ENCODE data around the gene USP31. TPM values are rescaled to one million over a fixed set of nuclear protein-coding genes. Genes with fewer than 3 reads are reported as not detected.

Gene USP31
- total and polyA plus RNA-seq, 3 experiments from 2014 or later: 0.87 to 9.7 (median 8.2) TPM

DNA sequence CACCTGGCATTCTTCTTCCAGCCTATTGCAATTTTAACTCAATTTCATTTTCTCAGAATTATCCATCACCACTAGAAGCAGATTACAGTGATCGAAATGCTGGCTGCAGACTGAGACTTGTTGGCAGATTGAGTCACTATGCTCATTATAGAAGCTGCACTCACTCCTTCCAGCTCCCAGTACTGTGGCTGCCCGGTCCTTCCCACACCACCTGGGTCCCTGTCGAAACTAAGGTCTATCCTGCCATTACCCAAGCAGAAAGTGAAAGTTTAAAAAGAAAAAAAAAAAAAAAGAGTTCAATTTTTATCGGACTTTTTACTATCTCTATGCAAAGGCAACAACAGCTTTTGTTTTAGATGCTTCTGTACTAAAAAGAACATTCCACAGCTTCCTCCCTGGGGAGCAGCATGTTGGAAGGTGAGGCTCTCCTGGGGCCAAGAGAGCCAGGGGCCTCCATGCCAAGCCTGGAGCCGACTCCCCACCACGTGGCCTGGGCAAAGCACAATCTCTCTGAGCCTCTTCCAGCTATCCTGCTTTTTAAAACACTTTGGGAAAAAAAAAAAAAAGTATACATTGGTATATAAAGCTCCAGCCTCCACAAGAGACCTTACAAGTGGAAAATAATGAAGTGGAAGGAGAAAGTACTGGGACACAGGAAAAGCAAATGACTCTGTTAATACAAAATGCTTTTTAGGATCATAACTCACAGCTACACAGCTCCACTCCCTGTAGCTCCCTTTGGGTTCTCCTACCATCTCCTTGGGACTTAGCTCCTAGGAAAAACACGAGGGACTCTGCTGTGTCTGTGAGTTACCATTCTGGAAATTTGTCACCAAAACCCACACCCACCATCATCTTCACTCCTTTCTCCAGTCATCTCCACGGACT lies 77.8 kb downstream of the USP31 start:
- Mint-ChIP-seq H3K9me3 (no peaks in the 10 kb centered on the region), H3K27me3 (no peaks in the 10 kb centered on the region), H3K27ac (peak overlapping the region in 2 of 8 donors; percentile 36 to 70), H3K36me3 (peaks cover 6 to 66% (median 11%) of the 10 kb centered on the region in 3 donors), H3K4me1 (no peaks in the 10 kb centered on the region), H3K4me3 (no peak overlapping the region)
- Histone ChIP-seq H3K36me3 (ENCODE audit: insufficient read depth, low read length) (no peaks in the 10 kb centered on the region), H3K9me3 (ENCODE audit: low read length) (no peaks in the 10 kb centered on the region), H3K4me3 (ENCODE audit: low read length) (no peak overlapping the region), H3K27me3 (ENCODE audit: insufficient read depth, low read length, poor library complexity, severe bottlenecking) (no peaks in the 10 kb centered on the region), H3K4me1 (ENCODE audit: insufficient read depth, low read length) (no peaks in the 10 kb centered on the region), H3K27ac (ENCODE audit: low read depth, low read length) (no peak overlapping the region)
- DNase-seq: no peak
- POLR2A ChIA-PET: no interaction called here
- CTCF ChIA-PET: interaction anchor here (0.6 kb wide), 1 partner anchor 218 kb away, joined by 3 read pairs; no protein-coding TSS in a partner anchor

DNA sequence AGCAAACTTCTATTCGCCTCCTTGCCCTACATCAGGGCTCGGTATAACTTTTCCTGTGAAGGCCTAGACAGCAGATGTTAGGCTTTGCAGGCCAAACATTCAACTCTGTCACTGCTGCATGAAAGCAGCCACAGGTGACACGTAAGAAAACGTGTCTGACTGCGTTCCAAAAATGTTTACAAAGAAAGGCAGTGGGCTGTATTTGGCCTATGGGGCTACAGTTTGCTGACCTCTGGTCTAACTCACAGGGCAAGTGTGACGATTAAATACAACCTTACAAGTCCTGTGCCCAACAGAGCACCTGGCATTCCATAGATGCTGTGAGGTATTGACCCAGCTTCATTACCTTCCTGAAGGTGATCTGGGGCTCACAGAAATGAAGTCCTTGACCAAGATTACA lies 79.4 kb downstream of the USP31 start:
- H3K4me1 ChIP-seq (ENCODE audit: insufficient read depth, low read length): no peaks in the 10 kb centered on the region
- peaks cover 6 to 63% (median 16%) of the 10 kb centered on the region in 3 donors for H3K36me3 Mint-ChIP-seq
- no peaks in the 10 kb centered on the region for H3K36me3 ChIP-seq (ENCODE audit: insufficient read depth, low read length)
- no peak overlapping the region for H3K27ac ChIP-seq (ENCODE audit: low read depth, low read length)
- H3K9me3 ChIP-seq (ENCODE audit: low read length): no peaks in the 10 kb centered on the region
- peaks cover 0 to 2% (median 2%) of the 10 kb centered on the region in 3 donors for H3K4me1 Mint-ChIP-seq
- H3K9me3 Mint-ChIP-seq: no peaks in the 10 kb centered on the region
- H3K27ac Mint-ChIP-seq: no peak overlapping the region
- DNase-seq: no peak
- no peaks in the 10 kb centered on the region for H3K27me3 Mint-ChIP-seq
- H3K27me3 ChIP-seq (ENCODE audit: insufficient read depth, low read length, poor library complexity, severe bottlenecking): no peaks in the 10 kb centered on the region
- no peak overlapping the region for H3K4me3 ChIP-seq (ENCODE audit: low read length)
- ChIA-PET POLR2A (no interaction called here), CTCF (no interaction called here)
- H3K4me3 Mint-ChIP-seq: no peak overlapping the region

DNA sequence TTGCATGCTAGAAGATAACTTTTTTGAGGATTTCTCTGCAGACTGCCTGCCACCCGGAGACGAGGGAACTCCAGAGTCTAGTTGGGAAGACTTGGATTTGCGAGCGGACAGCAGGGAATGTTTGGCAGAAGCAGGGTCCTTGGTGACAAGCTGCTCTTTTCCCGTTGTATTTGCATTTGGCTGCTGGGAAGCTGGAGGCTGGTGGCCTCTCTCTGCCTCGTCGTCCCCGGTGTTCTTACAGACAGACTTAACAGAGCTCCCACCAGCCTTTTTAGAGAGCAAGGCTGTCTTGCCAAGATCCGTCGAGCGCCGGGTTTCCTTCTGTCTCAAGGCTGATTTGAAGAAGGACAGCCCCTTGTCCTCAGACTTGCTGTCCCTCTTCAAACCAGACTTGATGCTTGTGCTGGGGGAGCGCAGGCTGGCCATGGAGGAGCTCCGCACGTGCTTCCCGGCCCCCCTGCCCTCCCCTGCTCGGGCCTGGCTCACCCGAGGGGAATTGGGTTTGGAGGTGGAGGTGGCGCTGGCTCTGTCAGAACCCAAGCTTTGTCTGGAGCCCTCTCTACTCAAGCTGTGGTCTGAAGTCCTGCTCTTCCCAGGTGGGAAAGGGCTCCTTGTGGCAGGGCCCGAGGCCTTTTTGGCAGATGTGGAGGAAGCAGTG lies 81.0 kb downstream of the USP31 start:
- Histone ChIP-seq H3K36me3 (ENCODE audit: insufficient read depth, low read length) (no peaks in the 10 kb centered on the region), H3K4me3 (ENCODE audit: low read length) (no peak overlapping the region), H3K27ac (ENCODE audit: low read depth, low read length) (no peak overlapping the region), H3K4me1 (ENCODE audit: insufficient read depth, low read length) (no peaks in the 10 kb centered on the region), H3K27me3 (ENCODE audit: insufficient read depth, low read length, poor library complexity, severe bottlenecking) (no peaks in the 10 kb centered on the region), H3K9me3 (ENCODE audit: low read length) (no peaks in the 10 kb centered on the region)
- Mint-ChIP-seq H3K27me3 (no peaks in the 10 kb centered on the region), H3K9me3 (no peaks in the 10 kb centered on the region), H3K36me3 (peaks cover 6 to 50% (median 16%) of the 10 kb centered on the region in 3 donors), H3K27ac (no peak overlapping the region), H3K4me3 (no peak overlapping the region), H3K4me1 (peaks cover 0 to 9% (median 9%) of the 10 kb centered on the region in 3 donors)
- DNase-seq: no peak
- POLR2A ChIA-PET: no interaction called here
- CTCF ChIA-PET: no interaction called here

DNA sequence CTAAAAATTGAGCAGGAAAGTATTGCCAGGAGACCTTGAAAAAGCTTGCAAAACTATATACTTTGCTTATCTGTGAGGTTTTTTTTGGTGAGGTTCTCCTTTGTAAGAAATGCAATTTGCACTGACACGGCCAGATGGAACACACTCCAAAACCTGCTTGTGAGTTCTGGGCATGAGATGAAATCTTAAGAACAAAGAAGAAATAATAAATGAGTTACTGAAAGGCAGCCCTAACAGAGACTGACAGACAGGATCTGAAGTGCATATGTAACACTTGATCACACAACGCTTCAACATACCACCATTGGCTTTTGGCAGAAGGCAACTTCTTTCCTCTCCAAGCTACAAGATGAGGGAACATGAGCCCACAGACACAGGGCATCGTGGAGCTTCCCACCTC lies 82.6 kb downstream of the USP31 start:
- H3K9me3 ChIP-seq (ENCODE audit: low read length): no peaks in the 10 kb centered on the region
- peaks cover 0 to 9% (median 9%) of the 10 kb centered on the region in 3 donors for H3K4me1 Mint-ChIP-seq
- no peaks in the 10 kb centered on the region for H3K27me3 ChIP-seq (ENCODE audit: insufficient read depth, low read length, poor library complexity, severe bottlenecking)
- peaks cover 6 to 38% (median 16%) of the 10 kb centered on the region in 3 donors for H3K36me3 Mint-ChIP-seq
- no peaks in the 10 kb centered on the region for H3K36me3 ChIP-seq (ENCODE audit: insufficient read depth, low read length)
- no peaks in the 10 kb centered on the region for H3K27me3 Mint-ChIP-seq
- H3K9me3 Mint-ChIP-seq: no peaks in the 10 kb centered on the region
- no peak overlapping the region for H3K27ac ChIP-seq (ENCODE audit: low read depth, low read length)
- H3K27ac Mint-ChIP-seq: peak overlapping the region in 1 of 8 donors; percentile 75
- ChIA-PET POLR2A (no interaction called here), CTCF (no interaction called here)
- no peak overlapping the region for H3K4me3 ChIP-seq (ENCODE audit: low read length)
- peak overlapping the region in 1 of 7 donors; percentile 18 for H3K4me3 Mint-ChIP-seq
- no peaks in the 10 kb centered on the region for H3K4me1 ChIP-seq (ENCODE audit: insufficient read depth, low read length)
- DNase-seq: no peak

DNA sequence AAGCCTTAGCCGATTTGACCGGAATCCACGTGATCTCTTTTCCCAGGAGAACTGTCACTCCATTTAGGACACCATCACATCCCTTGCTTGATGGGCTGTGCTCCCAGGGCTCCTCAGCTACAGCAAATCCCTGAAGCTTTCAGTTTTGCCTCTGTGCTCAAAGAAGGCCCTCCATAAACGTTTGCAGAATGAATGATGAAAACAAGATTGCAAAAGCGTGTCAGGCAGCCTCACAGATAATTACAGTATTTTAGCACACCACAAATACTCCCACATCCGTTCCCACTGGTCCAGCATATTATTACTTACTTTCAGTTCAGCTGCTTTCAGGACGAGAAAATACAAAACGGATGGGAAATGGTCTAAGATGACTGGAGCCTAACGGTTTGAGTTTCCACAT lies 84.6 kb downstream of the USP31 start:
- Mint-ChIP-seq H3K9me3 (no peaks in the 10 kb centered on the region), H3K4me3 (no peak overlapping the region), H3K36me3 (peaks cover 6 to 23% (median 16%) of the 10 kb centered on the region in 3 donors), H3K4me1 (peaks cover 2 to 13% (median 12%) of the 10 kb centered on the region in 3 donors), H3K27ac (peak overlapping the region in 1 of 8 donors; percentile 6), H3K27me3 (peaks cover 0 to 2% of the 10 kb centered on the region in 2 donors)
- Histone ChIP-seq H3K4me3 (ENCODE audit: low read length) (no peak overlapping the region), H3K36me3 (ENCODE audit: insufficient read depth, low read length) (no peaks in the 10 kb centered on the region), H3K27ac (ENCODE audit: low read depth, low read length) (no peak overlapping the region), H3K4me1 (ENCODE audit: insufficient read depth, low read length) (no peaks in the 10 kb centered on the region), H3K9me3 (ENCODE audit: low read length) (no peaks in the 10 kb centered on the region), H3K27me3 (ENCODE audit: insufficient read depth, low read length, poor library complexity, severe bottlenecking) (no peaks in the 10 kb centered on the region)
- POLR2A ChIA-PET: no interaction called here
- CTCF ChIA-PET: no interaction called here
- no peak for DNase-seq

DNA sequence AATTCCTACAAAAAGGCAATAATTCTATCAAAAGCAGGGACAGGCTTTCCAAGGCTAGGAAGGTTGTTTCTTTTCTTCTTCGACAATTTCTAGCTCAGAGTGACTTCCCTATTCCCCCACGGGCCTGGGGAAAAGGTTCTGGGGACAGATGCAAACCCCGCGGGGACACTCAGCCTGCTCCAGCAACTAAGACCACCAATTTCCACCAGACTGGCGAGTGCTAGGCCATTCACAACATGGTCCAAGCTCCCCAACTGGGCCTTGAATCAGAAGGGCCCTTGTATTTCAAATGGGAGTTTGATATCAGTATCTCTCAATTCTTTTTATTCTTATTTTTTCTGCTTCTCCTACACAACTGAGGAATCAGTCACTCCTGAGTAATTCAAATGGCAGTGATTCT lies 86.7 kb downstream of the USP31 start:
- DNase-seq: no peak
- Mint-ChIP-seq H3K36me3 (peaks cover 3 to 5% (median 3%) of the 10 kb centered on the region in 3 donors), H3K4me3 (no peak overlapping the region), H3K4me1 (peaks cover 2 to 13% (median 12%) of the 10 kb centered on the region in 3 donors), H3K27ac (no peak overlapping the region), H3K9me3 (no peaks in the 10 kb centered on the region), H3K27me3 (peaks cover 5 to 6% of the 10 kb centered on the region in 2 donors)
- no peaks in the 10 kb centered on the region for H3K4me1 ChIP-seq (ENCODE audit: insufficient read depth, low read length)
- H3K4me3 ChIP-seq (ENCODE audit: low read length): no peak overlapping the region
- no peaks in the 10 kb centered on the region for H3K9me3 ChIP-seq (ENCODE audit: low read length)
- ChIA-PET CTCF (interaction anchor here (1.2 kb wide), 1 partner anchor 11 kb away, joined by 3 read pairs; no protein-coding TSS in a partner anchor), POLR2A (no interaction called here)
- H3K27ac ChIP-seq (ENCODE audit: low read depth, low read length): no peak overlapping the region
- H3K36me3 ChIP-seq (ENCODE audit: insufficient read depth, low read length): no peaks in the 10 kb centered on the region
- H3K27me3 ChIP-seq (ENCODE audit: insufficient read depth, low read length, poor library complexity, severe bottlenecking): no peaks in the 10 kb centered on the region

DNA sequence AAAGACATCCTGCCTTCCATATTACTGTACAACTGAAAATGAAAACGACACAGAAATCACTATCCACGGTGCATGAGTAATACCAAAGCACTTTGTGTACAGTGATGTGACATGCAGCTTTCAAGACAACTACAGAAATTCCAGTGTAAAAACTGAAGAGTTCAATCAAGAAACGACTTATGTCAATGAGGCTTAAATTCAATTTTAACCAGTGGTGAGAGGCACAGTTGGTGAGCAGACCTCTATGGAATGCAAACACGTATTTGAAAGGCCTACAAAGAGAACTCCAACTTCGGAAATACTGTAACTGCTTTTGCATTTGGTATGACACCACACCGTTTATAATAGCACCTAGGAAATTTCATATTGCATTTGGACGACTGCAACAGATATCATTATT lies 87.6 kb downstream of the USP31 start:
- no peak overlapping the region for H3K27ac Mint-ChIP-seq
- H3K27me3 Mint-ChIP-seq: peaks cover 6 to 12% of the 10 kb centered on the region in 2 donors
- H3K9me3 Mint-ChIP-seq: no peaks in the 10 kb centered on the region
- ChIA-PET POLR2A (no interaction called here), CTCF (interaction anchor here (1.2 kb wide), 1 partner anchor 12 kb away, joined by 3 read pairs; no protein-coding TSS in a partner anchor)
- DNase-seq: no peak
- peaks cover 0 to 5% (median 0%) of the 10 kb centered on the region in 3 donors for H3K36me3 Mint-ChIP-seq
- Histone ChIP-seq H3K27ac (ENCODE audit: low read depth, low read length) (no peak overlapping the region), H3K4me1 (ENCODE audit: insufficient read depth, low read length) (no peaks in the 10 kb centered on the region), H3K4me3 (ENCODE audit: low read length) (no peak overlapping the region), H3K27me3 (ENCODE audit: insufficient read depth, low read length, poor library complexity, severe bottlenecking) (no peaks in the 10 kb centered on the region), H3K36me3 (ENCODE audit: insufficient read depth, low read length) (no peaks in the 10 kb centered on the region), H3K9me3 (ENCODE audit: low read length) (no peaks in the 10 kb centered on the region)
- peaks cover 2 to 13% (median 12%) of the 10 kb centered on the region in 3 donors for H3K4me1 Mint-ChIP-seq
- no peak overlapping the region for H3K4me3 Mint-ChIP-seq
